Gastroesophageal sphincter (tissue), 3 donors: Measurements from ENCODE around the gene ASAP2.

Source experiments
- CTCF ChIP-seq, 4 experiments: fragments of 200-600 bp in 2 of 4; fragments of 450-650 bp in 2 of 4; sonication (generic) in 1 of 4; IDR thresholded peaks; one replicate each; pipeline ENCODE4 v1.5.1; 2017 to 2019; ENCODE audit warnings: antibody characterized with exemption in 4 of 4, mild to moderate bottlenecking in 2 of 4, moderate library complexity in 2 of 4
- EP300 ChIP-seq: sonication (generic); formaldehyde crosslinking; IDR thresholded peaks from one replicate; pipeline ENCODE4 v1.6.1; 2017; ENCODE audit warnings: antibody characterized with exemption, mild to moderate bottlenecking
- POLR2AphosphoS5 ChIP-seq: sonication (generic); formaldehyde crosslinking; IDR thresholded peaks from one replicate; pipeline ENCODE4 v1.6.1; 2017; ENCODE audit warnings: antibody characterized with exemption

GRCh38 chr2:9331704-9332103 lies 125.1 kb downstream of the ASAP2 start:
- TF ChIP-seq CTCF (IDR thresholded peaks at IDR 0.05): no peak
- TF ChIP-seq POLR2AphosphoS5: no peak
- no peak for TF ChIP-seq EP300
